Gastrocnemius medialis (tissue), 4 donors: ENCODE measurements around the gene KEL. TPM values are rescaled to one million over a fixed set of nuclear protein-coding genes. Genes with fewer than 3 reads are reported as not detected.

Source experiments
- ATAC-seq, 2 donors: fragments of 150-250 bp; one replicate each; pipeline ENCODE4 v1.9.1; 2016
- DNase-seq, 2 donors: peaks; one replicate each; pipeline ENCODE4 v3.0.0-alpha.2; 2019
- H3K27ac ChIP-seq, 4 donors: fragments of 200-600 bp; sonication (generic); 1 replicate in 1 of 4; 2 replicates in 3 of 4; pipeline ENCODE4 v1.5.1; 2016 to 2018; ENCODE audit warnings: mild to moderate bottlenecking in 2 of 4, moderate library complexity in 1 of 4
- H3K27me3 ChIP-seq, 3 donors: fragments of 200-600 bp; sonication (generic) in 2 of 3; 1 replicate in 1 of 3; 2 replicates in 2 of 3; pipeline versions ENCODE4 v1.5.1 to v1.6.0; 2016 to 2019; ENCODE audit warnings: mild to moderate bottlenecking in 1 of 3, moderate library complexity in 1 of 3
- H3K36me3 ChIP-seq, 2 donors: fragments of 200-600 bp; sonication (generic) in 1 of 2; one replicate each; pipeline ENCODE4 v1.5.1; 2017 to 2018
- H3K4me1 ChIP-seq, 2 donors: fragments of 200-600 bp; sonication (generic) in 1 of 2; one replicate each; pipeline ENCODE4 v1.5.1; 2016 to 2017; ENCODE audit warnings: mild to moderate bottlenecking in 2 of 2
- H3K4me3 ChIP-seq, 4 donors: fragments of 200-600 bp; sonication (generic) in 3 of 4; 1 replicate in 1 of 4; 2 replicates in 3 of 4; pipeline ENCODE4 v1.5.1; 2016 to 2019; ENCODE audit warnings: mild to moderate bottlenecking in 2 of 4
- H3K9me3 ChIP-seq, 3 donors: fragments of 200-600 bp; sonication (generic) in 2 of 3; 1 replicate in 1 of 3; 2 replicates in 2 of 3; pipeline ENCODE4 v1.5.1; 2016 to 2019
- POLR2A ChIP-seq, 2 donors: fragments of 450-650 bp; IDR thresholded peaks; one replicate each; pipeline ENCODE4 v1.6.1; 2017; ENCODE audit warnings: antibody characterized with exemption in 2 of 2, mild to moderate bottlenecking in 2 of 2, moderate library complexity in 2 of 2
- in situ Hi-C, 4 donors: fragments of 200-750 bp; cut with MboI; loops; one replicate each; pipeline versions ENCODE4 v1.15.0 to v1.8.0; 2017; ENCODE audit warnings: low sequenced_read_pairs in 4 of 4
- intact Hi-C: fragments of 100-400 bp; cut with DNase I; formaldehyde crosslinking; loops from one replicate; pipeline ENCODE4 v1.15.1; 2023; ENCODE audit warnings: low total_unique reads
- total RNA-seq, 4 donors: library from RNA; depleted of rRNA; stranded (reverse); fragments of >200 nt; gene quantifications; one replicate each; pipeline versions ENCODE4 v1.1.0 to v1.2.3, GENCODE V29; 2016
- TF ChIP-seq, protein P1 (sequence below), 5 experiments: fragments of 450-650 bp in 3 of 5; fragments of 200-600 bp in 2 of 5; sonication (generic) in 2 of 5; IDR thresholded peaks in 4 of 5; conservative IDR thresholded peaks in 1 of 5; 1 replicate in 4 of 5; 2 replicates in 1 of 5; pipeline ENCODE4 v1.5.1; 2016 to 2019; ENCODE audit warnings: antibody characterized with exemption in 5 of 5, mild to moderate bottlenecking in 3 of 5, moderate library complexity in 3 of 5

The KEL gene
- total RNA-seq, 4 donors from 2014 or later, result not detected

DNA sequence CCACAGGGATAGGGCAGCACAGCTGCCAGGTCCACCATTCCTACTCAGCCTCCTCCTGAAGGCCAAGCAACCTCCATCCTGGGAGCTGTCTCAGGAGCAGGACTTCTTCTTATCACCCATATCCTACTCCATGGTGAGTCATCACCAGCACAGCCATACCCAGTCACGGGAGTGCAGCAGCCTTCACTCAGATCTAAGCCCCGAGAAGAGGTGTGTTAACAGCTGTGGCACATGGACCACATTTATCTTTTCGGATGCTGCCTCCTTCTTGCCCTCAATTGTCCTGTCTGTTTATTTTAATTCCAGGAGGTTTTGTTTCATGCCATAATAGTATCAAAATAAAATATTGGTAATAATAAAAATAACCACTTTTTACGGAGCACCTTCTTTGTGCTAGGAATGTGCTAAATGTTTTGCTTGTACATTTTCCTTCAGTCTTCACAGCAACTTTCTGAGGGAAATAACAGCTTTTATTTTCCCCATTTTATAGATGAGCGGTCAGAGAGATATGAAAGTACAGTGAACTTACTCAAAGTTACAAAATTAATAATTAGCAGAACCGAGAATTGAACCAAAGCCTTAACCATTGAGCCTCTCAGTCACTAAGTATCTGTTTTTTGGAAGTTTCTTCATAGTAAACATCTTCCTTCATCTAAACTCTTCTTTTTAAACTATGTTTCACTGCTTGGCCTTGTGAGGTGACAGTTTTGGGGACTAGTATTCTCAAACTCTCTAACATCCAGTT lies 2.5 kb upstream of the KEL start:
- no peaks in the 10 kb centered on the region for H3K4me1 ChIP-seq
- no peak for DNase-seq
- H3K4me3 ChIP-seq, result no peak overlapping the region
- TF ChIP-seq, protein P1, sequence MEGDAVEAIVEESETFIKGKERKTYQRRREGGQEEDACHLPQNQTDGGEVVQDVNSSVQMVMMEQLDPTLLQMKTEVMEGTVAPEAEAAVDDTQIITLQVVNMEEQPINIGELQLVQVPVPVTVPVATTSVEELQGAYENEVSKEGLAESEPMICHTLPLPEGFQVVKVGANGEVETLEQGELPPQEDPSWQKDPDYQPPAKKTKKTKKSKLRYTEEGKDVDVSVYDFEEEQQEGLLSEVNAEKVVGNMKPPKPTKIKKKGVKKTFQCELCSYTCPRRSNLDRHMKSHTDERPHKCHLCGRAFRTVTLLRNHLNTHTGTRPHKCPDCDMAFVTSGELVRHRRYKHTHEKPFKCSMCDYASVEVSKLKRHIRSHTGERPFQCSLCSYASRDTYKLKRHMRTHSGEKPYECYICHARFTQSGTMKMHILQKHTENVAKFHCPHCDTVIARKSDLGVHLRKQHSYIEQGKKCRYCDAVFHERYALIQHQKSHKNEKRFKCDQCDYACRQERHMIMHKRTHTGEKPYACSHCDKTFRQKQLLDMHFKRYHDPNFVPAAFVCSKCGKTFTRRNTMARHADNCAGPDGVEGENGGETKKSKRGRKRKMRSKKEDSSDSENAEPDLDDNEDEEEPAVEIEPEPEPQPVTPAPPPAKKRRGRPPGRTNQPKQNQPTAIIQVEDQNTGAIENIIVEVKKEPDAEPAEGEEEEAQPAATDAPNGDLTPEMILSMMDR (IDR thresholded peaks at IDR 0.05 in 4 of 5, conservative IDR thresholded peaks at IDR 0.05 in 1 of 5), result no peak
- no peak for TF ChIP-seq POLR2A (IDR thresholded peaks at IDR 0.05)
- no peak overlapping the region for H3K27ac ChIP-seq
- ATAC-seq, result no peak
- no peaks in the 10 kb centered on the region for H3K36me3 ChIP-seq
- no peaks in the 10 kb centered on the region for H3K27me3 ChIP-seq
- intact Hi-C loops (no loop called here), in situ Hi-C loops (no loop called here)
- no peaks in the 10 kb centered on the region for H3K9me3 ChIP-seq

DNA sequence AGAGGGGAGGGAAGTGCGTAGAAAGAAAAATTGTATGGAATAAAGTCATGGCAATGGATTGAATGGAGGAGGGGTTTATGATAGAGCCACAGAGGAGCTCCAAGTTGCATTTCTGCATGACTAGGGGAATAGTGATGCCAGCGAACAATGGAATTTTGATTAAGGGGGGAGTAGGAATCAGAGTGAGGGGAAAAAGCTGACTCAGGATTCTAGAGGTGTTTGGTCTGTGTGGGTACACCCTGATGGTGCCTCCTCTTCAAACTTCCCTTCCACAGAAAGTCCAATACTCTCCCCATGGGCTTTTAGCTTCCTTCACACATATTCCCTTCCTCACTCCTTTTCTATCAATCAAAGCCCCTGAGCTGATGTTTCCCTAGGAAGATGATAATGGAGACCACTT lies 1.8 kb upstream of the KEL start:
- no peaks in the 10 kb centered on the region for H3K4me1 ChIP-seq
- H3K4me3 ChIP-seq, result no peak overlapping the region
- ATAC-seq, result no peak
- H3K9me3 ChIP-seq, result no peaks in the 10 kb centered on the region
- DNase-seq, result no peak
- no peak overlapping the region for H3K27ac ChIP-seq
- no peaks in the 10 kb centered on the region for H3K36me3 ChIP-seq
- no peaks in the 10 kb centered on the region for H3K27me3 ChIP-seq
- TF ChIP-seq POLR2A (IDR thresholded peaks at IDR 0.05), result no peak
- TF ChIP-seq, protein P1 (IDR thresholded peaks at IDR 0.05 in 4 of 5, conservative IDR thresholded peaks at IDR 0.05 in 1 of 5), result no peak
- in situ Hi-C loops, result no loop called here
- intact Hi-C loops, result no loop called here

DNA sequence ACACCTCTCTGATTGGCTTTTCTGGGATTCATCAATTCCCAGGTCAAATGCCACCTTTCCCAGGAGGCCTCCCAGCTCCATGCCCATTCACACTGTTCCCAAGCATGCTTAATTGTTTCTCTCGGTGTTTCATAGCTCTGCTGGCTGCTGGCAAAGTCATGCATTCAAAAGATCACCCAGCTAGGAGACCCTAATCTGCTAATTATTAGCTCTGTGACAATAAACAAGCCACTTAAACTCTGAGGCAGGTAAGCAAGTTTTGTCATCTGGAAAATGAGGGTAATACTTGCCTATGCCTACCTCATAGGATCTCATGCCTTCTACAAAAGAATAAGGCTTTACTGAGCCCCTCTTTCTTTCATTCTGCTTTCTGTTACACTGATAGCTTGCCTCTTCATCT lies 828 bp upstream of the KEL start:
- TF ChIP-seq, protein P1 (IDR thresholded peaks at IDR 0.05 in 4 of 5, conservative IDR thresholded peaks at IDR 0.05 in 1 of 5), result no peak
- no peak for TF ChIP-seq POLR2A (IDR thresholded peaks at IDR 0.05)
- no peak for ATAC-seq
- in situ Hi-C loops (no loop called here), intact Hi-C loops (no loop called here)
- no peaks in the 10 kb centered on the region for H3K27me3 ChIP-seq
- H3K4me1 ChIP-seq, result no peaks in the 10 kb centered on the region
- H3K9me3 ChIP-seq, result no peaks in the 10 kb centered on the region
- no peak overlapping the region for H3K4me3 ChIP-seq
- no peak overlapping the region for H3K27ac ChIP-seq
- DNase-seq, result no peak
- no peaks in the 10 kb centered on the region for H3K36me3 ChIP-seq

DNA sequence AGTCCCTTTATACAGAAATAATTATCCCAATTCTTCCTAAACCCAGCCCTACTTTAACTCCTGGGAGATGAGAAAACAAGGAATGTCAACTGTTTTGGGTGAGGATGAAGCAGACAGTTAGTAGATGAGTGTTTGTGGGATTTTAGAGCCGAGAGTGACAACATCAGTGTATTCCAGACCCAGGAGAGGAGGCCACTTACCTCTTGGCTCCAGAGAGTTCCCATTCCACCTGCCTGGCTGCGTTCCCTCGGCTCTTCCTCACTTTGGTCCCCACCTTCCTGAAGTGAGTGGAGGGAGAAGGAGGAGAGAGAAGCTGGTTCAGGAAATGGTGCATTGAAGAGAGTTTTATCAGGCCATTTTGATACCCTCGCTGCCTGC lies 579 bp downstream of the KEL start:
- no peak for ATAC-seq
- TF ChIP-seq, protein P1 (IDR thresholded peaks at IDR 0.05 in 4 of 5, conservative IDR thresholded peaks at IDR 0.05 in 1 of 5), result no peak
- TF ChIP-seq POLR2A (IDR thresholded peaks at IDR 0.05), result no peak

More for the DNA sequence above, 579 bp downstream of the KEL start:
- intact Hi-C loops (no loop called here), in situ Hi-C loops (no loop called here)
- Histone ChIP-seq H3K4me1 (no peaks in the 10 kb centered on the region), H3K4me3 (no peak overlapping the region), H3K36me3 (no peaks in the 10 kb centered on the region), H3K9me3 (no peaks in the 10 kb centered on the region), H3K27me3 (no peaks in the 10 kb centered on the region), H3K27ac (no peak overlapping the region)
- DNase-seq, result no peak
